ENCODE results near the gene SLIT1.
"Not testable (repeated sequence)": the region's sequence is repeated elsewhere in the genome, so short reads cannot be mapped to it uniquely, and the experiment has no call there.

SLIT1 gene

DNA sequence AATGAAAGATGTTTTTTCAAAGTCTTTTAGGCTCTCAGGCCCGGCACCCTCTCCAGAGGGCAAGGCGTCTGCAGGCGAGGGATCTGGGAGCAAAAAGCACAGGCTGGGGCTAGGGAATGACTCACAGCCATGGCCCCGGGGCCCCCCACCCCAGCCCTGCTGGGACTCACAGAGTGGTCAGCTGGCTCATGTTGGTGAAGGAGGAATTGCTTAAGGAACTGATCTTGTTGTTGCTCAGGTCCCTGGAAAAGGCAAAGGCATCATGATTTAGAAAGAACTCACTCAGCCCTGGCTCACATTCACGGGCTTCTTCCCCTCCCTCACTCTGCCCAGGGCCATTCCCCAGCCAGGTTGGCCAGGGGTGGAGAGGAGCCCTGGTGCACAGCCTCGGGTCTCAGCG, 151.5 kb downstream of the SLIT1 start:
- H3K4me3 ChIP-seq (replicated peaks in 1 of 2; ENCODE audit: low read depth in 2 of 2, low read length in 2 of 2), result no peak overlapping the region
- DNase-seq (ENCODE audit: low read depth in 2 of 2), result no peak
- no peak for TF ChIP-seq CTCF (IDR thresholded peaks at IDR 0.05; ENCODE audit: low read depth, low read length)

DNA sequence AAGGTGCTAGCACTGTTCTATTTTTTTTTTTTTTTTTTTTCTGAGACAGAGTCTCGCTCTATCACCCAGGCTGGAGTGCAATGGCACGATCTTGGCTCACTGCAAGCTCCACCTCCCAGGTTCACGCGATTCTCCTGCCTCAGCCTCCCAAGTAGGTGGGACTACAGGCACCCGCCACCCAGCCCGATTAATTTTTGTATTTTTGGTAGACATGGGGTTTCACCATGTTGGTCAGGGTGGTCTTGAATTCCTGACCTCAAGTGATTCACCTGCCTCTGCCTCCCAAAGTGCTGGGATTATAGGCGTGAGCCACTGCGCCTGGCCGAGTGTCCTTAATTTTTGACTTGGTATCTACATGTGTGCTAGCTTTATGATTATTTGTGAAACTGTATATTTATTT, 151.9 kb downstream of the SLIT1 start:
- not testable (repeated sequence) for H3K4me3 ChIP-seq (replicated peaks in 1 of 2; ENCODE audit: low read depth in 2 of 2, low read length in 2 of 2); DNase-seq (ENCODE audit: low read depth in 2 of 2)

DNA sequence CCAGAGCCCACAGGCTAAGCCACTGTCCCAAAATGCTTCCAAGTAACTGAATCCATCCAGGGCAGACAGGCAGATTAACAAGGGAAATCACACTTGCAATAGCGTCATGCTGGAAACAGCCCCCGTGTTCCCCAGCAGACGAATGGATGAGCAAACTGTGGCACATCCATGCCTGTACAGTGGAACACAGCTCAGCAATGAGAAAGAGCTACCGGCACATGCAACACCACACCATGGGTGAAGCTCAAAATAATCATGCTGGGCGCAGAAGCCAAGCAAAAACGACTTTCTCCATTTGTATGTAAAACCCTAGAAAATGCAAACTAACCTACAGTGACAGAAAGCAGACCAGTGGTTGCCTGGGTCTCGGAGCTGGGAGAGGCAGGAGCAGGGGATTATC, 153.1 kb downstream of the SLIT1 start:
- no peak overlapping the region for H3K4me3 ChIP-seq (replicated peaks in 1 of 2; ENCODE audit: low read depth in 2 of 2, low read length in 2 of 2)
- TF ChIP-seq CTCF (IDR thresholded peaks at IDR 0.05; ENCODE audit: low read depth, low read length), result no peak
- DNase-seq (ENCODE audit: low read depth in 2 of 2), result no peak

- TF ChIP-seq CTCF (IDR thresholded peaks at IDR 0.05; ENCODE audit: low read depth, low read length), result no peak
- no peak for DNase-seq (ENCODE audit: low read depth in 2 of 2)
- no peak overlapping the region for H3K4me3 ChIP-seq (replicated peaks in 1 of 2; ENCODE audit: low read depth in 2 of 2, low read length in 2 of 2)
Measured at GRCh38 chr10:97031459-97031858, 154.3 kb downstream of the SLIT1 start.

DNA sequence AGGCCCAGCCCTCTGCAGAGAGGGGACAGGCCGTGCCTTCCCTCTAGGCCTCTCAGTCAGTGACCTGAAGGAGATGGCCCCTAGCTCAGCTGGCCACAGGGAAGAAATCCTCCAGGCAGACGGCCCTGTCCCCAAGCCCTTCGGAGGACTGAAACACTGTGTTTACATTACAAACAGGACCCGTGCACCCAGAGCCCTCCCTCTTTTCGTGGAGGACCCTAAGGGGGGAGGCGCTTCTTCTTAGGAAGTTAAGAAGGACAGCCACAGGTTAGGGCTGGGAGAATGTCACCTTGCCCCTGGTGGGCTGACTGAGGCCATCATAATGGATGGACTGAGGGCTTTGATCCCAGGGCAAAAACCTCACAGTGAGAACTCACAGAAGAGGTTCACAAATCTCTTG, 154.9 kb downstream of the SLIT1 start:
- TF ChIP-seq CTCF (IDR thresholded peaks at IDR 0.05; ENCODE audit: low read depth, low read length), result no peak
- DNase-seq (ENCODE audit: low read depth in 2 of 2), result no peak
- H3K4me3 ChIP-seq (replicated peaks in 1 of 2; ENCODE audit: low read depth in 2 of 2, low read length in 2 of 2), result no peak overlapping the region

DNA sequence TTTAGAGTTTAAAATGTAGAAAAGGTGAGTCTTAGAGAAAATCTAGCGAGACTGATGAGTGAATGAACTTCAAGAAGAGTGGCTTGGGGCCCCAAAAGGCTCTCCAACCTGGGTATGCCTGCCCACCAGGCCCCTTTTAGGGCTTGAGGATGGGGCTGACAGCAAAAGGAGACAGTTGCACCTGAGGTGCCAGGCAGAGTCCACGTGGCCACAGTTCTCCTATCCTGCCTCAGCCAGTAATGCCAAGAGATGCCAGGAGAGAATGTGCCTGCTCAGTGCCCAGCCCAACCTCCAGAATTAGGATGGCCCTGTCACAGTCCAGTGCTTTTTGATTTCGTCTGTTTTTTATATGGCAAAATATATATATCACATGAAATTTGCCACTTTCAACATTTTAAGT, 156.5 kb downstream of the SLIT1 start:
- no peak overlapping the region for H3K4me3 ChIP-seq (replicated peaks in 1 of 2; ENCODE audit: low read depth in 2 of 2, low read length in 2 of 2)
- no peak for DNase-seq (ENCODE audit: low read depth in 2 of 2)
- no peak for TF ChIP-seq CTCF (IDR thresholded peaks at IDR 0.05; ENCODE audit: low read depth, low read length)

GRCh38 chr10:97028832-97029178, 157.0 kb downstream of the SLIT1 start:
- TF ChIP-seq CTCF (IDR thresholded peaks at IDR 0.05; ENCODE audit: low read depth, low read length), result no peak
- no peak overlapping the region for H3K4me3 ChIP-seq (replicated peaks in 1 of 2; ENCODE audit: low read depth in 2 of 2, low read length in 2 of 2)
- DNase-seq (ENCODE audit: low read depth in 2 of 2), result no peak
